ENCODE measurements around the gene CCDC117.
"Not testable (repeated sequence)": the region's sequence is repeated elsewhere in the genome, so short reads cannot be mapped to it uniquely, and the experiment has no call there.

CCDC117 gene

DNA sequence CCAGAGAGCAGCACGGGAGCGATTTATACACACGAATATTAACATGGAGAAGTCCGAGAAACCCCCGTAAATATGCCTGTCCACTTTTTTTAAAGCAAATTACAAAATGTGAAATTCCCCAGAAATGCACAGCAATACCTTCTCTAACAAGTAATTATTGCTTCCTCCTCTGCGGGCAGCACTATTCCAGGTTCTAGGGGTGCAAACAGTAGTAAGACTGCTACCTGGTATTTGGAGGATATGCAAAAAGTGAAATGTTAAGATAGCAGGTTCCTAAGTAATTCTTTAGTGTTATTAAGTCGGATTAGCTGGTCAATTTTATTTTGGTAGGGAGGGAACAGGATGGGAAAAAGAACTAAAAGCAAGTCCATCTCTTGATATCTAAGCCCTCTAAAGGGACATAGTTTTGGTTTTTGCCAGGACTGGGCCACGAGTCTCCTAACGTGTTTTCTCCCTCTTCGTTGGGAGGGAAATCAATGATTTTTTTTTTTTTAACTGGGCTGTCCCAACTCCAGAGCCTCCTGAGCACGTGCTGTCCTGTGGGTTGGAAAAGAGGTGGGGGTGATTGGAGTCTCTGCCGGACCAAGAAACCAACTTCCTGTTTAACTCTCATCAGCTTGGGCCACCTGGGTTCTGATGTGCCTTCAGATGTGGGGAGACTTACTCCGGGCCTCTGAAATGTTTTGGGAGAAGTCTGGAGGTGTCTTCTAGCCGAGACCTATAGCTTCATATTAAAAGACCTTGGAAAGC is 29.5 kb downstream of the CCDC117 start:
- DNase-seq, result peak; percentile 24

DNA sequence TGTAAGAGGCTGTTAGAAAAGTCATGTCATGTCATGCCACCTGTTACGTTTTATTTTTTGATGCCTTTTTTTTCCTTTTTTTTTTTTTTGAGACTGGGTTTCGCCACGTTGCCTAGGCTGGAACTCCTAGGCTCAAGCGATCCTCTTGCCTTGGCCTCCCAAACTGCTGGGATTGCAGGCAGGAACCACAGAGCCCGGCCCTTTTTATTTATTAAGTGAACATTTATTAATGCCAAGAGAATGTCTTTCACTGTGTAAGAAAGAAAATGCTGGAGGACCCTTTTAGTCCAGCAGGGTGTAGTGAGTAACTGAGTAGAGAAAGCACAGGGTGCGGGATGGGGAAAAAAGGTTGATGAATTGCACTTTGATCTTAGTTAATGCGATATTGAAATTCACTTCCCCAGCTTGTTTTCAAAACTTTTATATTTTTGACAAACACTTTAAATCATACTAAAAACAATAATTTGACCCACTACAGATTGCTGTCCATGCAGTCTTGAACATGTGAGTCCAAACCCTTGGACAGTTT is 30.2 kb downstream of the CCDC117 start:
- DNase-seq, result no peak

DNA sequence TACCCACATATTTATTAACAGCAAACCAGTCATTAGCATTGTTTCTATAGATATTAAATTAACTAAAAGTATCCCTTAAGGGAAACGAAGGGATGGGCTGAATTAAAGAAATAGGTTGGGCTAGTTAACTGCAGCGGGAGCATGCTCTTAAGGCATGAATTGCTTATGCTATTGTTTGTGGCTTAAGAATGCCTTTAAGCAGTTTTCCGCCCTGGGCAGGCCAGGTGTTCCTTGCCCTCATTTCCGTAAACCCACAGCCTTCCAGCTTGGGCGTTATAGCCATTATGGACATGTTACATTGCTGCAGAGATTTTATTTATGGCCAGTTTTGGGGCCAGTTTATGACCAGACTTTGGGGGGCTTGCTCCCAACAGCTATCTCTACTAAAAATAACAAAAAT is 32.9 kb downstream of the CCDC117 start:
- DNase-seq, result not testable (repeated sequence)

DNA sequence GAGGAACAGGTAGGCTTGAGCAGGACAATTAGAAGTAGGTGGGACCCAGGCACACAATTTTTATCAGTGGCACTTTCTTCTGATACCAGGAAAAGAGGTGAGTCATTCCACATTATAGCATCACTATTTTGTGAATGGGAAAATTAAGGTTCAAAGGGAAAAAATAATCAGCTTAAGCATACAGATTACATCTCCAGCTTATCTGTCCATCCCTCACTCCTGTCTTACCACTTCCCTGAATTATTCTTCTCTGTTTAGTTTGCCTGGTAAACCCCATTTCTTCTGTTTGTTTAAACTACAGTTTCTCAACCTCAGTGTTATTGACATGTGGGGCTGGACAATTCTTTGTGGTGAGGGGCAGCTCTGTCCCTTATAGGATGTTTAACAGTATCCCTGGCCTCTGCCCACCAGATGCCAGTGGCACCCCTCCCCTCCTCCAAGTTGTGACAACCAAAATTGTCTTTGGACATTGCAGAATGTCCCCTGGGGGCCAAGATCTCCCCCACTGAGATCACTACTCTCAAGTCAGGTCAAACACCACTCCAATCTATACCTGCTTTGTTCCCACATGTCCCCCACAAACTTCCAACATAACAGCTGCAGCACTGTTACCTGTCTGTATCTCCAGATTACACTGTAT is 36.3 kb downstream of the CCDC117 start:
- DNase-seq, result no peak

DNA sequence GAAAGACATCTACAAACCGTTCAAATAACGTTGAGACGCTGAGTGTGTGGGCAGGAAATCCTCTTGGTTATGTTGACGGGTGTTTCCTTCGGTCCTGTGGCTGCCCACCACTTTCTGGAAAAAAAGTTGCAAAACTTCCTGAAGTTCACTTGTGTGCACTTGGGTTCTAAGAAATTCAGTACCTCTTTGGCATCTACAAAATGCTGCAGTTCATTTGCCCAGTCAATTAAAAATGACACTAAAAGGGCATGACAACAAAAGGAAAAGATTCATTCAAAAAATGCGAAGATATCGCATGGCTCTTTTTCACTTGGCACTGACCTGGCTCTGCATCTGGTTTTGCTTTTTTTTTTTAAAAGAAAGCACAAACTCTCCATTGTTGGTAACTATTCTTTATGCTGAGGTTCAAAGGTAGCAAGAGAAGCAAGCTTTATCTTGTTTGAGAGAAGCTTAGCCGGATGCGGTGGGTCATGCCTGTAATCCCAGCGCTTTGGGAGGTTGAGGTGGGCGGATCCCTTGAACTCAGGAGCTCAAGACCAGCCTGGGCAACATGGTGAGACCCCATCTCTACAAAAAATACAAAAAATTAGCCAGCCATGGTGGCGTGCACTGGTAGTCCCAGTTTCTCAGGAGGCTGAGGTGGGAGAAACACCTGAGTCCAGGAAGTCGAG is 38.5 kb downstream of the CCDC117 start:
- DNase-seq, result peak; percentile 79

DNA sequence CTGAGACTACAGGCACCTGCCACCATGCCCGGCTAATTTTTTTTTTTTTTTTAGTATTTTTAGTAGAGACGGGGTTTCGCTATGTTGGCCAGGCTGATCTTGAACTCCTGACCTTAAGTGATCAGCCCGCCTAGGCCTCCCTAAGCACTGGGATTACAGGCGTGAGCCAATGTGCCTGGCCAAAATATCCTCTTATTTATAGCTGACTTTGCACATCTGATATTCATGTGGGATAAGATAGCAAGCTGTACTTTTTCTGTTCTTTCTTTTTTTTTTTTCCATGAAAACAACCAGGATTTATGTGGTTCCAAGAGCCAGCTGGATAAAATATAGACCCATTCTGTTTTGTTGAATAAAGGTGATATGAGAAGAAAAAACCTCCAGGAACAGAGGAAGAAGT is 40.0 kb downstream of the CCDC117 start:
- no peak for DNase-seq

DNA sequence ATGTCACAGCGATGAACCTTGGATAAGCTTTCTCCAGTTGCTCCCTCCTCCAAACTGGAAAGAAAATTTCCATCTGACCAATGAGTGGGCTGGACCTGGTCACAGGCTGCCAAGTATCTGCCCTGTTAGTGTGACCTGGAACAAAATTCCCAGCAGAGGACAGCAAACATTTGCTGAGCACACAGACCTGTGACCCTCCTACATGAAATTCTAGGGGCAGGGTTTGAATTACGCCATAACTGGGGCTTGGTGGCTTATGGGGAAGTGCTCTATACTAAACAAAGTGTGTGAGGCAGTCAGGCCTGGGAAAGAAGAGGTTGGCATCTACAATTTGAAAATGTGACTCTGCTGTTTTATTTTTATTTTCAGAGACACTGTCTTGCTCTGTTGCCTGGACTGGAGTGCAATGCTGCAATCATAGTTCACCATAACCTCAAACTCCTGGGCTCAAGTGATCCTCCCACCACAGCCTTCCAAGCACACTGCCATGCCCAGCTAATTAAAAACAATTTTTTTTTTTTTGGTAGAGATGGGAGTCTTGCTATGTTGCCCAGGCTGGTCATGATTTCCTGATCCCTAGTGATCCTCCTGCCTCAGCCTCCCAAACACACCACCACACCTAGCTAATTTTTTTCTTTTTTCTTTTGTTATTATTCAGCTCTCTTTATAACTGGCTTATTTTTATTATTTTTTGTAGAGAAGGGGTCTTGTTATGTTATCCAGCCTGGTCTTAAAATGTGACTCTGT is 41.5 kb downstream of the CCDC117 start:
- DNase-seq, result peak; percentile 95

DNA sequence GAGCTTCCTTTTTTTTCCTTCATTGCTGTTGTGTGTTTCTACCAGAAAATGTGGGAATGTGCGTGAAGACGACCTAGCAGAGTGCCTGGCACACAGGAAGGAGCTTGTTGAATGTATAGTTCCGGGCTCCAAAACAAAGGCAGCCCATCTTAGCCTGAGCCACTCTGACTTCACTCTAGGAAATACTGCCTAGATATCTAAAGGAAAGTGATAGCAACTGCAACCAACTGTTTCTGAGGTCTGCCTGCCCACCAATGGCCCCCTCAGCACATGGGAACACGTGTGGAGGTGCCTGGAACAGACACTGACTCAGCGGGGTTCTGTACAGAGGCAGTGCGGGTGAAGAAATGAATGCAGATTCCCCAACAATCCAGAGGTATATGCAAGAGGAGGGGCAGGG is 42.6 kb downstream of the CCDC117 start:
- DNase-seq, result peak; percentile 55

DNA sequence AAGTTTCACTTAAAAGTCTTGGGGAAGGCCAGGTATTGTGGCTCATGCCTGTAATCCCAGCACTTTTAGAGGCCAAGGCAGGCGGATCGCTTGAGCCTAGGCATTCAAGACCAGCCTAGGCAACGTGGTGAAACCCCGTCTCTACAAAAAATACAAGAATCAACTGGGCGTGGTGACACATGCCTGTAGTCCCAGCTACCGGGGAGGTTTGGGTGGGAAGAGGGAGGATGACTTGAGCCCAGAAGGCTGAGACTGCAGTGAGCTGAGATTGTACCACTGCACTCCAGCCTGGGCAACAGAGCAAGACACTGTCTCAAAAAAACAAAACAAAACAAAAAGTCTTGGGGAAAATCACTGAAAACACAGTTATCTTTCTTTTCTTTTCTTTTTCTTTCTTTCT is 43.2 kb downstream of the CCDC117 start:
- no peak for DNase-seq

DNA sequence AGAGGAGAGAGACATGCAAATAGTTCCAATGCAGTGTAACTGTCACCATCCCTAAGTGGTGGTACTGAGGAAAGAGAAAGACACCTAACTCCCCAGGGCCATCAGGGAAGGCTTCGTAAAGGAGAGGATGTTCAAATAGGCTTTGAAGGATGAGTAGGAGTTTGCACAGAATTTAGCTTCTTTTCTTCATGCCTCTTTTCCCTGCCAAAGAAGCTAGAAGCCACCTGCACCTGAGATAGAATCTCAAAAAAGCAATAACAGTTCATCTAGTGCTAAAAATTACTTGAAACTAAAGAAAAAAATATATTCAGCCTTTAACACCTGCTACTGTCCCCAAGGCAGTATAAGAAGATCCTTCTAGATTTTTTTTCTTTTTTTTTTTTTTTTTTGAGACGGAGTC is 44.6 kb downstream of the CCDC117 start:
- DNase-seq, result no peak

DNA sequence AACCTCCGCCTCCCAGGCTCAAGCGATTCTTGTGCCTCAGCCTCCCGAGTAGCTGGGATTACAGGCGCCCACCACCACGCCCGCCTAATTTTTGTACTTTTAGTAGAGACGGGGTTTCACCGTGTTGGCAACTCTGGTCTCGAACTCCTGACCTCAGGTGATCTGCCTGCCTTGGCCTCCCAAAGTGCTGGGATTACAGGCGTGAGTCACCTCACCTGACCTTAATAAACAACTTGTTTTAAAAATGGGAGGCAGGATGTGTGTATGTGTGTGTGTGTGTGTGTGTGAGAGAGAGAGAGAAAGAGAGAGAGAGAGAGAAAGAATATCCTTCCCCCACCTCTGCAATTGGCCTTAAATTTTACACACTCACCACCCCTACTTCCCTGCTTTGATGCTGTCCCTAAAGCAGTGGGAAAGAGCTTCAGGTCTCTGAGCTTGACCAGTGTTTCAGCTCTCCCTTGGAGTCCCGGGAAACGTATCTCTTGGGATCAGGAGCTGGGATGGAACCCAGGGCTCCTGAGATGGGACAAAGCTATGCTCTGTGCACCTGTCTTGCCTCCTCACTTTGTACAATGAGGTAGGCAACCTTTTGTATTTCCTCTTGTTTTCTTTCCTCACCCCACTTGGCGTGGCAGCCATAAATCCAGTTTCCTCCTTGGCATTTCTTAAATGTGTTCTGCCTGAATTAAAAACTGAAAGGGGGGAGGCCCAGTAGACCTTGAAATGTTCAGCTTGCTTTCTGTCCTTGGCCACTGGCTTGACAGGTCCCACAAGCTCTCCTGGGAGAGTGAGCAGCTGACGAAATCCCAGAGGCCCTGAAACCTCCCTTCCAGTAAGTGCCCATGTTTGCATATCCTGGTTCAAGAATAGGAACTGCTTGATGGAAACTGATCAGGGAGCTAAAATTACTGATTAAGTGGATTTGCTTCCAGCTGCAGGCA is 45.7 kb downstream of the CCDC117 start:
- DNase-seq, result peak; percentile 38

DNA sequence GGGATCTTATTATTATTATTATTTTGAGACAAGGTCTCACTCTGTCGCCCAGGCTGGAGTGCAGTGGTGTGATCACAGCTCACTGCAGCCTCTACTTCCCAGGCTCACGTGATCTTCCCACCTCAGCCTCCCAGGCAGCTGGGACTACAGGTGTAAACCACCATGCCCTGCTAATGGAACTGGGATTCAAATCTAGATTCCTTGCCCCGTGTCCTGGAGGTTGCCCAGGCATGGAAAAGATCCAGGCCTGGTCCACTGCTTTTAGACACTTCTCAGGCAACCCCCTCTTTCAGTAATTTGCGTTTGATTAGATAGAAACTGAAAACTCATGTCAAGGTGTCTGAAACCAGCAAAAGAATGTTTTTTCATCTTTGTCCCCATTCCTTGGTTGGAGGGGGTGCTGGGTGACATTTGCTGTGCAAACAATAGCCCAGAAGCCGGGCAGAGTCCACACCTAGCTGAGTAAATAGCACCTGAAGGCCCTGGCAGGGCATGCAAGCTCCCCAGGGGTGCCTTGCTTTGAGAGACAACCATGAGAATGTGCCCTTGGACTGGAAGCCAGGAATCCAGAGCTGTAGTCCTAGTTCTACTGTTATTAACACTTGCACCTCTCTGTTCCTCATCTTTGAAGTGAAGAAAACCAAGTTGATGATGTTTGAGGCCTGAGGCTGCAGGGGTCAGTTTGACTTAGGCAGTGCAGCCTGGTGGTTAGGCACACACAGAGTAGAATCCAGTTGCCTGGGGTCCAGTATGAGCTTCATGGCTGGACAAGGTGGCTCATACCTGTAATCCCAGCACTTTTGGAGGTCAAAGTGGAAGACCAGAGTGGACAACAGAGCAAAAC is 47.0 kb downstream of the CCDC117 start:
- no peak for DNase-seq

DNA sequence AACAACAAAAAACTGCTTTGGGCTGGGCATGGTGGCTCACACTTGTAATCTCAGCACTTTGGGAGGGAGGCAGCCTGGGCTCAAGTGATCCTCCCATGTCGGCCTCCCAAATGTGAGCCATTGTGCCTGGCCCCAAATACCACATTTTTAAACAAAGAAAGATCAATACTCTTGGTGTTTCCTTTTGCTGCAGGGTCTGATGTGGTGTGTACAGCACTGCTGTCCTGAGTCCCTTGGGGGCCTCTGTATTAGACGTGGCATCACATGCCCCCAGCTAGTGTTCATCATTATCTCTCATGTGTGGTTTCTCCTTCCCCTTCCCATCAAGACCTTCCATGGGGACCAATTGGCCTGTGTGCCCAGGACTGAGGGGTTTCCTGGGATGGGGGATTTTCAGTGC is 48.4 kb downstream of the CCDC117 start:
- no peak for DNase-seq

DNA sequence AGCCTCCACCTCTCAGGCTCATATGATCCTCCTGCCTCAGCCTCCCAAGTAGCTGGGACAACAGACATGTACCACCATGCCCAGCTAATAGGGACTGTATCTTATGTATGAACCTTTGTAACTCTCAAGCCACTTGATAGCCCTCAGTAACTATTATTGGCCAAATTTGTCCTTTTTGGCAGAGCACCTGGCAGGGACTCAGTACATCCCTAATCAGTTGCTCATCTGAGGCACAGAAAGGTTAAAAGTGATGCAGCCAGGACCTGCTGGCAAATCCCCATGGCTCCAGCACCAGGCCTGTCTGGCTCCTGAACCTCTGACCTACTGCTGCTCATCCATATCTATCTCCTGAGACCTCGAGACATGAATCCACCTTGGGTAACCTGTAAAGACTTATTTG is 49.0 kb downstream of the CCDC117 start:
- DNase-seq, result no peak

DNA sequence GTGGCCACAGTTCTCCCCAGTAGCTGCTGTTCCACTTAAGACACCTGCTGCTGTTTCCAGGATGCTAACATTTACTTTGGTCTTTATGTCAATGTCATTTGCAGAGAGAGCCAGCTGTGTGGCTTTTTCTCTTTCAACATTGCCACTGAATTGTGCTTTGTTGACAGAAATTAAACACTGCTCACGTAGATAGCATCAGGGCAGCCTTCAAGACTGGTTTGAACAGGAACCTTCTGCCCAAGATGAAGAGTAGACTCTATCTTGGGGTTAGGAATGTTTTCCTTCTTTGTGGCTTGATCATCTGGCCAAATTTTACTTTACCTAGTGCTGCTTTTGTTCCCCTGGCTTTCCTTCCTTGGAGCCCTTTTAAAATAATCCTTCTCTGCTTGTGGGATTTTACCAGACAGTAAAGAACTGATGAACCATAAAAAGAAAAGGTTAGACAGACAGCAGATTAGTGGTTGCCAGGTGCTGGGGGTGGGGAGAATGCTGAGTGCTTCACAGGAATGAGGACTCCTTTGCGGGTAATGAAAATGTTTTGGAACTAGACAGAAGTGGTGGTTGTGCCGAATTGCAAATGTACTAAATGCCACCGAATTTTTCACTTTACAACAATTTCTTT is 50.5 kb downstream of the CCDC117 start:
- DNase-seq, result no peak

DNA sequence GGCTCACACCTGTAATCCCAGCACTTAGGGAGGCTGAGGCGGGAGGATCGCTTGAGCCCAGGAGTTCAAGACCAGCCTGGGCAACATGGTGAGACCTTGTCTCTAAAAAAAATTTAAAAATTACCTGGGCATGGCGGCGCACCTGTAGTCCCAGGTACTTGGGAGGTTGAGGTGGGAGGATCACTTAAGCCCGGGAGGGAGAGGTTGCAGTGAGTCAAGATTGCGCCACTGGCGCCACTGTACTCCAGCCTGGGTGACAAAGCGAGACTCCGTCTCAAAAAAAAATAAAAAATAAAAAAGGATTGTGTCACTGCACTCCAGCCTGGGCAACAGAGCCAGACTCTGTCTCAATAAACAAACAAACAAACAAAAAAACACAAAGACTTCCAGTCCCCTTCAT is 52.0 kb downstream of the CCDC117 start:
- DNase-seq, result not testable (repeated sequence)

DNA sequence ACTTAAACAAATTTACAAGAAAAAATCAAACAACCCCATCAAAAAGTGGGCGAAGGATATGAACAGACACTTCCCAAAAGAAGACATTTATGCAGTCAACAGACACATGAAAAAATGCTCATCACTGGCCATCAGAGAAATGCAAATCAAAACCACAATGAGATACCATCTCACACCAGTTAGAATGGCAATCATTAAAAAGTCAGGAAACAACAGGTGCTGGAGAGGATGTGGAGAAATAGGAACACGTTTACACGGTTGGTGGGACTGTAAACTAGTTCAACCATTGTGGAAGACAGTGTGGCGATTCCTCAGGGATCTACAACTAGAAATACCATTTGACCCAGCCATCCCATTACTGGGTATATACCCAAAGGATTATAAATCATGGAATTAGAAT is 53.9 kb downstream of the CCDC117 start:
- DNase-seq, result not testable (repeated sequence)

DNA sequence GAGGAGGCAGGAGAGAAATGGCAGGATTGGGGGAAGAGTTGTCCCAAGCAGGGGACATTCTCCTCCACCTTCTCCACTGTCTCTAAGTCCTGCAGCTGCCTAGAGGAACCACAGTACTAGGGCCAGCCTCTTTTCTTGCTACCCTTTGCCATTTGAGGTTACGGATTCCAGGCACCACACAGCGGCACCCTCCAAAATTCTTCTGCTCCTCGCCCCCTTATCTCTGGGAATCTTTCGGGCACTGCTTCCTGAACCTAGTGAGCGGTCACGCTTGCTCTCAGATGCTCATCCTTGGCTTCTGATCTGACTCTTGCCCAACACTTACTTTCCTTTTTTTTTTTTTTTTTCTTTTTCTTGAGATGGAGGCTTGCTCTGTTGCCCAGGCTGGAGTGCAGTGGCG is 54.4 kb downstream of the CCDC117 start:
- peak; percentile 12 for DNase-seq

DNA sequence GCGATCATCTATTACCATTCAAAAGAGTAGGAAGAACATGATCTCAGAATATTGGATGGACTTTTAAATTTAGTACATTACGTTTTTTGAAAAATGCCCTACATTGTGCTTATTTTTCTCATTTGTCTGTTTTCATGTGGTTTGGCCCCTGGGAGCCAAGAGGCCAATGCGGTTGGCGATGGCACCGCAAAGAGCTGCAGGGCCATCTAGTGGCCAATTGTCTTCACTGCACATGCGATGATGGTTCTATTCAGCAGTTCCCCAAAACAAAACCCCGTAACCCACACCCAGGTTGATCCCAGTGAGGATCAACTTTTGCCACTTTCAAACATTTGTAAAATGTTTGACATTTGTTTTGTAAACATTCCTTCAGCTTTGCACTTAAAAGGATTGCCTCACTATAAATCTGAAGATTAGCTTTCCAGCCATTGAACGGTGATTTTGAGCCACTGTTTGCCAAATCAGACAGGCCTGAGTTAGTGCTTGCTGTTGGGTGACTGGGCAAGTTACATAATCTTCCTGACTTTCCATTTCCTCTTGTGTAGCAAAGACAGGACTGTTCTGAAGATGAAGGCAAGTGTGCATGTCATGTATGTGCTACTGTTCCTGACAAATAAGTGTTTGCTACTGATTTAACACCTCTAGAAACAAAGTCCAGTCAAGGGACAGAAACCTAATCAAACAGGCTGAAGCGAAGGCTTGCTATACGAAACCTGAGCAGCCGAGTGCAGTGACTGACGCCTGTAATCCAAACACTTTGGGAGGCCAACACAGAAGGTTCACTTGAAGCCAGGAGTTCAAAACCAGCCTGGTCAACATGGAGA is 57.1 kb downstream of the CCDC117 start:
- DNase-seq, result peak; percentile 80

DNA sequence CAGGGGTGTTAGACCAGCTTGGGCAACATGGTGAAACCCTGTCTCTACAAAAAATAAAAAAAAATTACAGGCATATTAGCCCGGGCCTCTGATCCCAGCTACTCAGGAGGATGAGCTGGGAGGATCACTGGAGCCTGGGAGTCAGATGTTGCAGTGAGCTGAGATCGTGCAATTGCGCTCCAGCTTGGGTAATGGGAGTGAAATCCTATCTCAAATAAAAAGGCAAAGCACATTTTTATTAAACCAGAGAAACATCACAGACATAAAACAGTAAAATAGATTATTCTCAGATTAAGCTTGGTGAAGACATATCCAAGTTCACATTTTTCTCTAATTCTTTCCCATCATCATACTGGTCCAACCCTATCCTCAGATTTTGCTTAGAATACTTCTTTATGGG is 57.9 kb downstream of the CCDC117 start:
- DNase-seq, result no peak

Data from inflammatory macrophage treated with lipopolysaccharide for 4 hours (primary cell).